CD4-positive, alpha-beta T cell treated with Interleukin-17A for 1 hour (primary cell): Measurements from ENCODE around the gene GLYATL3.

Experiments
- DNase-seq: peaks from one replicate; pipeline ENCODE4 v3.0.0-alpha.2; 2020

Gene GLYATL3

GRCh38 chr6:49514571-49515484 is 15.1 kb downstream of the GLYATL3 start:
- DNase-seq, result no peak

GRCh38 chr6:49515485-49516146 is 15.9 kb downstream of the GLYATL3 start:
- no peak for DNase-seq

- no peak for DNase-seq
Observed at GRCh38 chr6:49516147-49516505, 16.4 kb downstream of the GLYATL3 start.

GRCh38 chr6:49517919-49518318 is 18.2 kb downstream of the GLYATL3 start:
- no peak for DNase-seq

- no peak for DNase-seq
Observed at GRCh38 chr6:49519660-49520059, 19.9 kb downstream of the GLYATL3 start.

GRCh38 chr6:49522710-49523593 is 23.2 kb downstream of the GLYATL3 start:
- DNase-seq, result no peak

- no peak for DNase-seq
Observed at GRCh38 chr6:49523901-49524300, 24.2 kb downstream of the GLYATL3 start.

- DNase-seq, result no peak
Observed at GRCh38 chr6:49524541-49524940, 24.8 kb downstream of the GLYATL3 start.

GRCh38 chr6:49526598-49526997 is 26.9 kb downstream of the GLYATL3 start:
- no peak for DNase-seq

- DNase-seq, result no peak
Observed at GRCh38 chr6:49527320-49527719, 27.6 kb downstream of the GLYATL3 start.

- DNase-seq, result no peak
Observed at GRCh38 chr6:49528571-49528970, 28.8 kb downstream of the GLYATL3 start.

- DNase-seq, result no peak
Observed at GRCh38 chr6:49530141-49530776, 30.5 kb downstream of the GLYATL3 start.

GRCh38 chr6:49531774-49532569 is 32.2 kb downstream of the GLYATL3 start:
- peak; percentile 41 for DNase-seq

GRCh38 chr6:49535795-49536194 is 36.1 kb downstream of the GLYATL3 start:
- no peak for DNase-seq

- no peak for DNase-seq
Observed at GRCh38 chr6:49539102-49539501, 39.4 kb downstream of the GLYATL3 start.

- DNase-seq, result no peak
Observed at GRCh38 chr6:49540614-49541013, 40.9 kb downstream of the GLYATL3 start.

- no peak for DNase-seq
Observed at GRCh38 chr6:49541210-49541724, 41.5 kb downstream of the GLYATL3 start.

GRCh38 chr6:49541936-49542335 is 42.2 kb downstream of the GLYATL3 start:
- no peak for DNase-seq

GRCh38 chr6:49543087-49543858 is 43.5 kb downstream of the GLYATL3 start:
- no peak for DNase-seq

GRCh38 chr6:49546331-49546730 is 46.6 kb downstream of the GLYATL3 start:
- DNase-seq, result no peak
